ENCODE data around the gene FHIT.

GRCh38 chr3:60322298-60322856, 928.9 kb downstream of the FHIT start:
- TF ChIP-seq, protein P1, sequence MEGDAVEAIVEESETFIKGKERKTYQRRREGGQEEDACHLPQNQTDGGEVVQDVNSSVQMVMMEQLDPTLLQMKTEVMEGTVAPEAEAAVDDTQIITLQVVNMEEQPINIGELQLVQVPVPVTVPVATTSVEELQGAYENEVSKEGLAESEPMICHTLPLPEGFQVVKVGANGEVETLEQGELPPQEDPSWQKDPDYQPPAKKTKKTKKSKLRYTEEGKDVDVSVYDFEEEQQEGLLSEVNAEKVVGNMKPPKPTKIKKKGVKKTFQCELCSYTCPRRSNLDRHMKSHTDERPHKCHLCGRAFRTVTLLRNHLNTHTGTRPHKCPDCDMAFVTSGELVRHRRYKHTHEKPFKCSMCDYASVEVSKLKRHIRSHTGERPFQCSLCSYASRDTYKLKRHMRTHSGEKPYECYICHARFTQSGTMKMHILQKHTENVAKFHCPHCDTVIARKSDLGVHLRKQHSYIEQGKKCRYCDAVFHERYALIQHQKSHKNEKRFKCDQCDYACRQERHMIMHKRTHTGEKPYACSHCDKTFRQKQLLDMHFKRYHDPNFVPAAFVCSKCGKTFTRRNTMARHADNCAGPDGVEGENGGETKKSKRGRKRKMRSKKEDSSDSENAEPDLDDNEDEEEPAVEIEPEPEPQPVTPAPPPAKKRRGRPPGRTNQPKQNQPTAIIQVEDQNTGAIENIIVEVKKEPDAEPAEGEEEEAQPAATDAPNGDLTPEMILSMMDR (IDR thresholded peaks at IDR 0.05) = no peak
- TF ChIP-seq POLR2A (IDR thresholded peaks at IDR 0.05) = no peak
